Measurements from ENCODE around the gene CSMD2.
"Not testable (repeated sequence)": the region's sequence is repeated elsewhere in the genome, so short reads cannot be mapped to it uniquely, and the experiment has no call there.

CSMD2 gene

GRCh38 chr1:34037109-34037508 is 127.9 kb downstream of the CSMD2 start:
- Mint-ChIP-seq H3K27me3 (no peaks in the 10 kb centered on the region), H3K4me3 (no peak overlapping the region), H3K4me1 (no peaks in the 10 kb centered on the region), H3K36me3 (no peaks in the 10 kb centered on the region), H3K27ac (no peak overlapping the region), H3K9me3 (no peaks in the 10 kb centered on the region)
- DNase-seq (ENCODE audit: low spot score in 2 of 2) (no peak), ATAC-seq (ENCODE audit: low read depth) (no peak)

GRCh38 chr1:34034036-34034435 is 131.0 kb downstream of the CSMD2 start:
- Mint-ChIP-seq H3K36me3 (no peaks in the 10 kb centered on the region), H3K9me3 (no peaks in the 10 kb centered on the region), H3K4me3 (no peak overlapping the region), H3K27ac (no peak overlapping the region), H3K27me3 (no peaks in the 10 kb centered on the region), H3K4me1 (no peaks in the 10 kb centered on the region)
- ATAC-seq (ENCODE audit: low read depth) (no peak), DNase-seq (ENCODE audit: low spot score in 2 of 2) (no peak)

GRCh38 chr1:34029954-34030353 is 135.1 kb downstream of the CSMD2 start:
- ATAC-seq (ENCODE audit: low read depth) (no peak), DNase-seq (ENCODE audit: low spot score in 2 of 2) (no peak)
- H3K4me1 Mint-ChIP-seq, result no peaks in the 10 kb centered on the region
- H3K36me3 Mint-ChIP-seq, result no peaks in the 10 kb centered on the region
- H3K4me3 Mint-ChIP-seq, result no peak overlapping the region
- H3K27me3 Mint-ChIP-seq, result peaks cover 2% of the 10 kb centered on the region
- no peaks in the 10 kb centered on the region for H3K9me3 Mint-ChIP-seq
- H3K27ac Mint-ChIP-seq, result no peak overlapping the region

GRCh38 chr1:34029515-34029914 is 135.5 kb downstream of the CSMD2 start:
- Mint-ChIP-seq H3K27ac (no peak overlapping the region), H3K4me1 (no peaks in the 10 kb centered on the region), H3K9me3 (no peaks in the 10 kb centered on the region), H3K27me3 (peaks cover 2% of the 10 kb centered on the region), H3K36me3 (no peaks in the 10 kb centered on the region), H3K4me3 (no peak overlapping the region)
- DNase-seq (ENCODE audit: low spot score in 2 of 2), result no peak
- no peak for ATAC-seq (ENCODE audit: low read depth)

GRCh38 chr1:34028381-34029055 is 136.5 kb downstream of the CSMD2 start:
- Mint-ChIP-seq H3K4me3 (no peak overlapping the region), H3K27ac (no peak overlapping the region), H3K4me1 (no peaks in the 10 kb centered on the region), H3K27me3 (peaks cover 2% of the 10 kb centered on the region), H3K9me3 (no peaks in the 10 kb centered on the region), H3K36me3 (no peaks in the 10 kb centered on the region)
- ATAC-seq (ENCODE audit: low read depth) (no peak), DNase-seq (ENCODE audit: low spot score in 2 of 2) (no peak)

GRCh38 chr1:34025675-34026074 is 139.4 kb downstream of the CSMD2 start:
- H3K27me3 Mint-ChIP-seq, result peaks cover 6% of the 10 kb centered on the region
- no peak overlapping the region for H3K27ac Mint-ChIP-seq
- H3K4me1 Mint-ChIP-seq, result no peaks in the 10 kb centered on the region
- no peaks in the 10 kb centered on the region for H3K9me3 Mint-ChIP-seq
- H3K4me3 Mint-ChIP-seq, result no peak overlapping the region
- no peak for ATAC-seq (ENCODE audit: low read depth)
- no peaks in the 10 kb centered on the region for H3K36me3 Mint-ChIP-seq
- no peak for DNase-seq (ENCODE audit: low spot score in 2 of 2)

- Mint-ChIP-seq H3K9me3 (no peaks in the 10 kb centered on the region), H3K4me1 (no peaks in the 10 kb centered on the region)
These were observed 140.5 kb downstream of the CSMD2 start for GRCh38 chr1:34024485-34024884.

GRCh38 chr1:34019741-34020552 is 145.1 kb downstream of the CSMD2 start:
- Mint-ChIP-seq H3K4me1 (no peaks in the 10 kb centered on the region), H3K9me3 (no peaks in the 10 kb centered on the region), H3K27ac (no peak overlapping the region), H3K4me3 (no peak overlapping the region), H3K36me3 (no peaks in the 10 kb centered on the region), H3K27me3 (peaks cover 11% of the 10 kb centered on the region)
- DNase-seq (ENCODE audit: low spot score in 2 of 2) (no peak), ATAC-seq (ENCODE audit: low read depth) (no peak)

More at GRCh38 chr1:34024485-34024884, 140.5 kb downstream of the CSMD2 start:
- DNase-seq (ENCODE audit: low spot score in 2 of 2), result no peak
- no peak overlapping the region for H3K27ac Mint-ChIP-seq
- H3K27me3 Mint-ChIP-seq, result peaks cover 11% of the 10 kb centered on the region
- no peak for ATAC-seq (ENCODE audit: low read depth)
- no peak overlapping the region for H3K4me3 Mint-ChIP-seq
- H3K36me3 Mint-ChIP-seq, result no peaks in the 10 kb centered on the region

- H3K36me3 Mint-ChIP-seq, result no peaks in the 10 kb centered on the region
- H3K4me3 Mint-ChIP-seq, result no peak overlapping the region
- peaks cover 17% of the 10 kb centered on the region for H3K27me3 Mint-ChIP-seq
- DNase-seq (ENCODE audit: low spot score in 2 of 2) (no peak), ATAC-seq (ENCODE audit: low read depth) (no peak)
- no peaks in the 10 kb centered on the region for H3K9me3 Mint-ChIP-seq
- no peak overlapping the region for H3K27ac Mint-ChIP-seq
- H3K4me1 Mint-ChIP-seq, result no peaks in the 10 kb centered on the region
These were observed 146.7 kb downstream of the CSMD2 start for GRCh38 chr1:34018285-34018684.

- H3K4me1 Mint-ChIP-seq; DNase-seq (ENCODE audit: low spot score in 2 of 2); ATAC-seq (ENCODE audit: low read depth); H3K4me3 Mint-ChIP-seq; H3K27ac Mint-ChIP-seq; H3K36me3 Mint-ChIP-seq; H3K9me3 Mint-ChIP-seq: not testable (repeated sequence)
- peaks cover 19% of the 10 kb centered on the region for H3K27me3 Mint-ChIP-seq
These were observed 148.7 kb downstream of the CSMD2 start for GRCh38 chr1:34016281-34016680.

- no peak overlapping the region for H3K4me3 Mint-ChIP-seq
These were observed 150.9 kb downstream of the CSMD2 start for GRCh38 chr1:34013958-34014737.

GRCh38 chr1:34013136-34013535 is 151.9 kb downstream of the CSMD2 start:
- Mint-ChIP-seq H3K36me3 (no peaks in the 10 kb centered on the region), H3K4me1 (peaks cover 2% of the 10 kb centered on the region), H3K4me3 (no peak overlapping the region), H3K27ac (no peak overlapping the region), H3K27me3 (peaks cover 12% of the 10 kb centered on the region), H3K9me3 (peaks cover 2% of the 10 kb centered on the region)
- no peak for ATAC-seq (ENCODE audit: low read depth)
- DNase-seq (ENCODE audit: low spot score in 2 of 2), result no peak

More at GRCh38 chr1:34013958-34014737, 150.9 kb downstream of the CSMD2 start:
- H3K27ac Mint-ChIP-seq, result no peak overlapping the region
- ATAC-seq (ENCODE audit: low read depth) (no peak), DNase-seq (ENCODE audit: low spot score in 2 of 2) (no peak)
- peaks cover 2% of the 10 kb centered on the region for H3K4me1 Mint-ChIP-seq
- peaks cover 14% of the 10 kb centered on the region for H3K27me3 Mint-ChIP-seq
- H3K9me3 Mint-ChIP-seq, result peaks cover 2% of the 10 kb centered on the region
- H3K36me3 Mint-ChIP-seq, result no peaks in the 10 kb centered on the region

GRCh38 chr1:34009340-34009985 is 155.6 kb downstream of the CSMD2 start:
- H3K9me3 Mint-ChIP-seq, result peaks cover 2% of the 10 kb centered on the region
- peaks cover 2% of the 10 kb centered on the region for H3K4me1 Mint-ChIP-seq
- H3K27ac Mint-ChIP-seq, result no peak overlapping the region
- peaks cover 12% of the 10 kb centered on the region for H3K27me3 Mint-ChIP-seq
- no peaks in the 10 kb centered on the region for H3K36me3 Mint-ChIP-seq
- ATAC-seq (ENCODE audit: low read depth) (no peak), DNase-seq (ENCODE audit: low spot score in 2 of 2) (no peak)
- no peak overlapping the region for H3K4me3 Mint-ChIP-seq

GRCh38 chr1:34007760-34008159 is 157.3 kb downstream of the CSMD2 start:
- no peak for ATAC-seq (ENCODE audit: low read depth)
- peaks cover 2% of the 10 kb centered on the region for H3K9me3 Mint-ChIP-seq
- H3K36me3 Mint-ChIP-seq, result no peaks in the 10 kb centered on the region
- no peak overlapping the region for H3K4me3 Mint-ChIP-seq
- DNase-seq (ENCODE audit: low spot score in 2 of 2), result no peak
- peaks cover 6% of the 10 kb centered on the region for H3K27me3 Mint-ChIP-seq
- H3K4me1 Mint-ChIP-seq, result peaks cover 2% of the 10 kb centered on the region
- no peak overlapping the region for H3K27ac Mint-ChIP-seq

Data from memory B cell (primary cell).